ENCODE measurements around the gene MGP. TPM values are rescaled to one million over a fixed set of nuclear protein-coding genes. Genes with fewer than 3 reads are reported as not detected.

The MGP gene
- polyA plus RNA-seq, 1 donor from 2014 or later = 0.90 TPM

DNA sequence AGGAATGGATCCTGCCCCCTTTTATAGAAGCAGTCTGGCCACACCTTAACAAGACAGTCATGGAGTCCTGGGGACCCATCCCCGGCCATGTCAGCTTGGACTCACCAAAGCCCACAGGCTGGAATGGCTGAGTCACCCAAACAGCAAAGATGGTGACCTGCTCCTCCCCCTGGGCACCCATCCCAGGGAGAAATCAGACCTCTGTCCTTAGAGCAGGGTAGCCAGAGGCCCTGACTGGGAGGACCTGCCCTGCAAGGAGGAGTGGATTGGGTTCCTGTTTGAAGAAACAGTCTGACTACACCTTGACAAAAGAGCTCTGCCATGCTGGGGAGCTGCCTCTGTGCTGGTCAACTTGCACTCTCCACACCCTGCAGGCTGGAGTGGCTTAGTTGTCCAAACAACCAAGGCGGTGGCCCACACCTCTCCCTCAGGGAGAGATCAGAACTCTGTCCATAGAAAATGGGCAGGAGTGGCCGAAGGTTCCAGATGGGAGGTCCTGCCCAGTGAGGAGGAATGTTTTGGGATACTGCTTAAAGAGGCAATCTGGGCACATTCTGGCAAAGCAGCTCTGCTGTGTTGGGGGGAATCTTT lies 16.6 kb downstream of the MGP start:
- Histone ChIP-seq H3K4me3 (ENCODE audit: low read length) (no peak overlapping the region), H2AFZ (ENCODE audit: low read depth, low read length) (no peak overlapping the region)
- no peak for TF ChIP-seq EP300 (conservative IDR thresholded peaks at IDR 0.05; ENCODE audit: poor library complexity, severe bottlenecking)
- TF ChIP-seq, protein P1, sequence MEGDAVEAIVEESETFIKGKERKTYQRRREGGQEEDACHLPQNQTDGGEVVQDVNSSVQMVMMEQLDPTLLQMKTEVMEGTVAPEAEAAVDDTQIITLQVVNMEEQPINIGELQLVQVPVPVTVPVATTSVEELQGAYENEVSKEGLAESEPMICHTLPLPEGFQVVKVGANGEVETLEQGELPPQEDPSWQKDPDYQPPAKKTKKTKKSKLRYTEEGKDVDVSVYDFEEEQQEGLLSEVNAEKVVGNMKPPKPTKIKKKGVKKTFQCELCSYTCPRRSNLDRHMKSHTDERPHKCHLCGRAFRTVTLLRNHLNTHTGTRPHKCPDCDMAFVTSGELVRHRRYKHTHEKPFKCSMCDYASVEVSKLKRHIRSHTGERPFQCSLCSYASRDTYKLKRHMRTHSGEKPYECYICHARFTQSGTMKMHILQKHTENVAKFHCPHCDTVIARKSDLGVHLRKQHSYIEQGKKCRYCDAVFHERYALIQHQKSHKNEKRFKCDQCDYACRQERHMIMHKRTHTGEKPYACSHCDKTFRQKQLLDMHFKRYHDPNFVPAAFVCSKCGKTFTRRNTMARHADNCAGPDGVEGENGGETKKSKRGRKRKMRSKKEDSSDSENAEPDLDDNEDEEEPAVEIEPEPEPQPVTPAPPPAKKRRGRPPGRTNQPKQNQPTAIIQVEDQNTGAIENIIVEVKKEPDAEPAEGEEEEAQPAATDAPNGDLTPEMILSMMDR (IDR thresholded peaks at IDR 0.05; ENCODE audit: poor library complexity, severe bottlenecking) = no peak
- no peak for TF ChIP-seq MXI1 (conservative IDR thresholded peaks at IDR 0.05; ENCODE audit: poor library complexity, severe bottlenecking)
- TF ChIP-seq SMC3 (conservative IDR thresholded peaks at IDR 0.05; ENCODE audit: poor library complexity) = no peak
- TF ChIP-seq EZH2 (IDR thresholded peaks at IDR 0.05; ENCODE audit: borderline replicate concordance, insufficient read depth, low read length, poor library complexity, severe bottlenecking) = no peak
- no peak for TF ChIP-seq POLR2AphosphoS5 (IDR thresholded peaks at IDR 0.05)
- no peak for TF ChIP-seq TAF1 (IDR thresholded peaks at IDR 0.05; ENCODE audit: low read depth)
- TF ChIP-seq, protein P2, sequence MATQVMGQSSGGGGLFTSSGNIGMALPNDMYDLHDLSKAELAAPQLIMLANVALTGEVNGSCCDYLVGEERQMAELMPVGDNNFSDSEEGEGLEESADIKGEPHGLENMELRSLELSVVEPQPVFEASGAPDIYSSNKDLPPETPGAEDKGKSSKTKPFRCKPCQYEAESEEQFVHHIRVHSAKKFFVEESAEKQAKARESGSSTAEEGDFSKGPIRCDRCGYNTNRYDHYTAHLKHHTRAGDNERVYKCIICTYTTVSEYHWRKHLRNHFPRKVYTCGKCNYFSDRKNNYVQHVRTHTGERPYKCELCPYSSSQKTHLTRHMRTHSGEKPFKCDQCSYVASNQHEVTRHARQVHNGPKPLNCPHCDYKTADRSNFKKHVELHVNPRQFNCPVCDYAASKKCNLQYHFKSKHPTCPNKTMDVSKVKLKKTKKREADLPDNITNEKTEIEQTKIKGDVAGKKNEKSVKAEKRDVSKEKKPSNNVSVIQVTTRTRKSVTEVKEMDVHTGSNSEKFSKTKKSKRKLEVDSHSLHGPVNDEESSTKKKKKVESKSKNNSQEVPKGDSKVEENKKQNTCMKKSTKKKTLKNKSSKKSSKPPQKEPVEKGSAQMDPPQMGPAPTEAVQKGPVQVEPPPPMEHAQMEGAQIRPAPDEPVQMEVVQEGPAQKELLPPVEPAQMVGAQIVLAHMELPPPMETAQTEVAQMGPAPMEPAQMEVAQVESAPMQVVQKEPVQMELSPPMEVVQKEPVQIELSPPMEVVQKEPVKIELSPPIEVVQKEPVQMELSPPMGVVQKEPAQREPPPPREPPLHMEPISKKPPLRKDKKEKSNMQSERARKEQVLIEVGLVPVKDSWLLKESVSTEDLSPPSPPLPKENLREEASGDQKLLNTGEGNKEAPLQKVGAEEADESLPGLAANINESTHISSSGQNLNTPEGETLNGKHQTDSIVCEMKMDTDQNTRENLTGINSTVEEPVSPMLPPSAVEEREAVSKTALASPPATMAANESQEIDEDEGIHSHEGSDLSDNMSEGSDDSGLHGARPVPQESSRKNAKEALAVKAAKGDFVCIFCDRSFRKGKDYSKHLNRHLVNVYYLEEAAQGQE (IDR thresholded peaks at IDR 0.05; ENCODE audit: borderline replicate concordance) = no peak
- no peak for TF ChIP-seq RAD21 (conservative IDR thresholded peaks at IDR 0.05)

DNA sequence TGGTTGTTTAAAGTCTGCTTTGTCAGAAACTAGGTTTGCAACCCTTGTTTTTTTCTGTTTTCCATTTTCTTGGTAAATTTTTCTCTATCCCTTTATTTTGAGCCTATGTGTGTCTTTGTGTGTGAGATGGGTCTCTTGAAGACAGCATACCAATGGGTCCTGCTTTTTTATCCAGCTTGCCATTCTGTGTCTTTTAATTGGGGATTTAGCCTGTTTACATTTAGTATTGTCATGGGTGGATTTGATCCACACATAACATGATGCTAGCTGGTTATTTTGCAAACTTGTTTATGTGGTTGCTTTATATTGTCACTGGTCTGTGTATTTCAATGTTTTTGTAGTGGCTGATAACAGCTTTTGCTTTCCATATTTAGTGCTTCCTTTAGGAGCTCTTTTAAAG lies 25.2 kb downstream of the MGP start:
- H3K9me2 ChIP-seq (ENCODE audit: insufficient read depth, low read length) = no peaks in the 10 kb centered on the region
- no peaks in the 10 kb centered on the region for H3F3A ChIP-seq (ENCODE audit: insufficient read depth, low read length, poor library complexity, severe bottlenecking)
- H3K9me3 ChIP-seq (ENCODE audit: low read length) = no peaks in the 10 kb centered on the region
- H3K27ac ChIP-seq (ENCODE audit: low read length) = no peak overlapping the region
- H3K9ac ChIP-seq (ENCODE audit: low read length) = no peak overlapping the region
- TF ChIP-seq, protein P2 (IDR thresholded peaks at IDR 0.05; ENCODE audit: borderline replicate concordance) = no peak
- no peak for TF ChIP-seq MXI1 (conservative IDR thresholded peaks at IDR 0.05; ENCODE audit: poor library complexity, severe bottlenecking)
- no peak for TF ChIP-seq EP300 (conservative IDR thresholded peaks at IDR 0.05; ENCODE audit: poor library complexity, severe bottlenecking)
- TF ChIP-seq, protein P1 (IDR thresholded peaks at IDR 0.05; ENCODE audit: poor library complexity, severe bottlenecking) = no peak
- no peak for TF ChIP-seq SMC3 (conservative IDR thresholded peaks at IDR 0.05; ENCODE audit: poor library complexity)
- TF ChIP-seq TAF1 (IDR thresholded peaks at IDR 0.05; ENCODE audit: low read depth) = no peak
- TF ChIP-seq RAD21 (conservative IDR thresholded peaks at IDR 0.05) = no peak
- TF ChIP-seq EZH2 (IDR thresholded peaks at IDR 0.05; ENCODE audit: borderline replicate concordance, insufficient read depth, low read length, poor library complexity, severe bottlenecking) = no peak
- TF ChIP-seq POLR2AphosphoS5 (IDR thresholded peaks at IDR 0.05) = no peak
- H2AFZ ChIP-seq (ENCODE audit: low read depth, low read length) = no peak overlapping the region
- no peak overlapping the region for H3K4me3 ChIP-seq (ENCODE audit: low read length)
- H4K20me1 ChIP-seq (ENCODE audit: insufficient read depth) = no peaks in the 10 kb centered on the region
- H3K27me3 ChIP-seq (ENCODE audit: insufficient read depth, low read depth, low read length) = no peaks in the 10 kb centered on the region
- no peak overlapping the region for H3K4me2 ChIP-seq (ENCODE audit: low read length)
- H3K79me2 ChIP-seq (replicated peaks; ENCODE audit: insufficient read depth, low read length) = no peaks in the 10 kb centered on the region
- H3K36me3 ChIP-seq (ENCODE audit: insufficient read depth, low read length) = no peaks in the 10 kb centered on the region

More for the DNA sequence above, 16.6 kb downstream of the MGP start:
- H3K4me2 ChIP-seq (ENCODE audit: low read length) = no peak overlapping the region
- H3K9me3 ChIP-seq (ENCODE audit: low read length) = no peaks in the 10 kb centered on the region
- H3K36me3 ChIP-seq (ENCODE audit: insufficient read depth, low read length) = no peaks in the 10 kb centered on the region
- no peak overlapping the region for H3K9ac ChIP-seq (ENCODE audit: low read length)
- no peak overlapping the region for H3K27ac ChIP-seq (ENCODE audit: low read length)
- no peaks in the 10 kb centered on the region for H3K79me2 ChIP-seq (replicated peaks; ENCODE audit: insufficient read depth, low read length)
- no peaks in the 10 kb centered on the region for H4K20me1 ChIP-seq (ENCODE audit: insufficient read depth)
- no peaks in the 10 kb centered on the region for H3F3A ChIP-seq (ENCODE audit: insufficient read depth, low read length, poor library complexity, severe bottlenecking)
- no peaks in the 10 kb centered on the region for H3K27me3 ChIP-seq (ENCODE audit: insufficient read depth, low read depth, low read length)
- no peaks in the 10 kb centered on the region for H3K9me2 ChIP-seq (ENCODE audit: insufficient read depth, low read length)
